GM10248 (cell line): Measurements from ENCODE around the gene PLCB1.

Source experiments
- CTCF ChIA-PET: fragments of 300-600 bp; sonication (Branson Sonifier 250); formaldehyde crosslinking; extraction: SDS; loops from one replicate; lab custom pipeline; 2021; ENCODE audit warnings: antibody characterized with exemption; lab: Yijun Ruan, JAX
- POLR2A ChIA-PET: fragments of 350-650 bp; sonication (Branson Sonifier 250); formaldehyde crosslinking; extraction: SDS; loops from one replicate; lab custom pipeline; 2020; ENCODE audit warnings: antibody characterized with exemption; lab: Yijun Ruan, JAX
- DNase-seq: peaks from one replicate; pipeline ENCODE4 v3.0.0; 2012; ENCODE audit errors: extremely low spot score
- CTCF ChIP-seq: IDR thresholded peaks from 2 replicates; pipeline ENCODE4 v1.5.1; 2012; ENCODE audit warnings: mild to moderate bottlenecking, low read depth; ENCODE audit errors: extremely low read depth, missing control alignments, control extremely low read depth

PLCB1 gene

GRCh38 chr20:8532169-8532568 lies 400.1 kb downstream of the PLCB1 start:
- TF ChIP-seq CTCF: no peak
- POLR2A ChIA-PET: no interaction called here
- CTCF ChIA-PET: no interaction called here
- no peak for DNase-seq

- no peak for DNase-seq
- ChIA-PET POLR2A (no interaction called here), CTCF (interaction anchor here (1.3 to 1.5 kb wide), 2 partner anchors 18 to 187 kb away, joined by 3 to 4 read pairs; no protein-coding TSS in a partner anchor)
- no peak for TF ChIP-seq CTCF
Measured at GRCh38 chr20:8534368-8535160, 402.5 kb downstream of the PLCB1 start.

GRCh38 chr20:8535403-8536261 lies 403.6 kb downstream of the PLCB1 start:
- TF ChIP-seq CTCF: peak; percentile 47
- DNase-seq: no peak
- CTCF ChIA-PET: interaction anchor here (0.7 to 1.5 kb wide), 9 partner anchors 9 to 491 kb away, joined by 3 to 6 read pairs (median 3); no protein-coding TSS in a partner anchor
- POLR2A ChIA-PET: no interaction called here

GRCh38 chr20:8536262-8536618 lies 404.2 kb downstream of the PLCB1 start:
- POLR2A ChIA-PET: no interaction called here
- CTCF ChIA-PET: interaction anchor here (1.0 to 1.4 kb wide), 5 partner anchors 9 to 491 kb away, joined by 3 to 6 read pairs (median 3); no protein-coding TSS in a partner anchor
- no peak for DNase-seq
- no peak for TF ChIP-seq CTCF

- POLR2A ChIA-PET: no interaction called here
- TF ChIP-seq CTCF: no peak
- CTCF ChIA-PET: interaction anchor here (1.4 kb wide), 1 partner anchor 15 kb away, joined by 3 read pairs; no protein-coding TSS in a partner anchor
- no peak for DNase-seq
Measured at GRCh38 chr20:8540466-8540865, 408.4 kb downstream of the PLCB1 start.

GRCh38 chr20:8542110-8542486 lies 410.0 kb downstream of the PLCB1 start:
- no peak for TF ChIP-seq CTCF
- CTCF ChIA-PET: no interaction called here
- POLR2A ChIA-PET: no interaction called here
- no peak for DNase-seq
